GM12878 (cell line): ENCODE measurements around the gene INSC. TPM values are rescaled to one million over a fixed set of nuclear protein-coding genes. Genes with fewer than 3 reads are reported as not detected.

ENCODE experiments used
- GATAD2B ChIP-seq: fragments of 450-650 bp; conservative IDR thresholded peaks from 2 replicates; pipeline ENCODE4 v1.6.1; 2017; ENCODE audit warnings: low read depth, mild to moderate bottlenecking, moderate library complexity
- IRF3 ChIP-seq: fragments of 450-650 bp; IDR thresholded peaks from 2 replicates; pipeline ENCODE4 v1.6.1; 2014; ENCODE audit warnings: mild to moderate bottlenecking
- MAX ChIP-seq: IDR thresholded peaks from 2 replicates; pipeline ENCODE4 v1.6.1; 2012; ENCODE audit warnings: low read depth, low read length, improper control_type of control experiment
- ZNF592 ChIP-seq: fragments of 450-650 bp; IDR thresholded peaks from 2 replicates; pipeline ENCODE4 v1.6.1; 2017; ENCODE audit warnings: mild to moderate bottlenecking, moderate library complexity
- polyA plus RNA-seq, 11 experiments: library from polyadenylated mRNA; depleted of rRNA in 4 of 11; unstranded in 6 of 11; stranded (reverse) in 5 of 11; fragments of >200 nt; fragmentation: Nextera tagmentation in 4 of 11; fragmentation: Illumina TruSeq in 1 of 11; extraction: Ambion mirVana in 4 of 11; extraction: Trizol in 1 of 11; gene quantifications; 1 replicate in 1 of 11; 2 replicates in 10 of 11; pipeline versions ENCODE4 v1.2.1 to v1.2.3, GENCODE V29; 2011 to 2016; ENCODE audit warnings: inconsistent platforms in 2 of 11, missing spikeins in 2 of 11, low read depth in 1 of 11
- total RNA-seq, 4 experiments: library from RNA; depleted of rRNA in 3 of 4; stranded (reverse); fragments of >200 nt in 3 of 4; fragmentation: Illumina TruSeq in 1 of 4; extraction: Trizol in 1 of 4; gene quantifications; 2 replicates each; pipeline versions ENCODE4 v1.2.1 to v1.2.3, GENCODE V29; 2013 to 2021

INSC gene
- total and polyA plus RNA-seq, 10 of the 15 experiments (the other 5 are each of a cell fraction or from before 2014, with no cell fraction given), result 0.13 to 0.33 TPM; not detected in 8

- TF ChIP-seq ZNF592, result no peak
- TF ChIP-seq IRF3, result no peak
- no peak for TF ChIP-seq MAX
- no peak for TF ChIP-seq GATAD2B
Observed at GRCh38 chr11:15194671-15195415, 80.1 kb downstream of the INSC start (continued).
